NCI-H146 treated with DMSO at 0.1 percent for 48 hours (cell line): ENCODE data around the gene SESTD1.
A peak's percentile ranks its signal among the peaks of the same experiment; 100 is the strongest.
"Not testable (repeated sequence)": the region's sequence is repeated elsewhere in the genome, so short reads cannot be mapped to it uniquely, and the experiment has no call there.

ENCODE experiments used
- DNase-seq: peaks from one replicate; lab custom pipeline; 2025; ENCODE audit not compliant: unreplicated experiment; lab: John Stamatoyannopoulos, UW

The SESTD1 gene

GRCh38 chr2:179107737-179108136 lies 156.9 kb downstream of the SESTD1 start:
- DNase-seq, result no peak

DNA sequence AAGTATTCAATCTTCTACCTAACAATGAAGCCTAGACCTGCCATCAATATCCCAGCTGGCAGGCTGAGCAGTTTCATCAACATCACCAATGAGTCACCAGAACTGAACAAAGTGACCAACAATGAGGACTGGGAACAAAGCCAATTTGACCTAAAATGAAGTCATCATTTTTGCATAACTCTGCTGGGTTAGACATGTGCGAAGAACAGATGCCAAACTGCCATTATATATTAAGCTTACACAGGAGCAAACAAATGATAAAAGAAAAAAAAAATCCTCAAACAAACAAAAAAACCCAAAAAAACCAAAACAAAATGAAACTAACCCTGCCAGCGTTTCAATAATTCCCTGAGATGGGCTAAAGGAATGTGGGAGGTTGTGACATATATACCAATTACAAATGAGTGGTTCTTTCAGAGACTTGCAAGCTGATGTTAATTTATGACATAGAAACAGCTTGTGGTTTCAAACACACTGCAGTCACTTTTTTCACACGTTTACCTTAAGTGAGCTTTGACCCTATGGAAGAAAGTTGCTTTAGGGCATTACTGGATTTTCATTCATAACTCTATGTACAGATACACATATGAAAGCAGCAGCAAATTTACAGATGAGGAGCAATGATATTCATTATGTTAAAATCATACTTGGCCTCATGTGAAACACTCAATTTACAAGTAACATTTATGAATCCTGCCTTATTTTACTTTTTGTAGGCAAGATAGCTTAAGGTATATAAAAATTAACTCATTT lies 157.8 kb downstream of the SESTD1 start:
- peak; percentile 85 for DNase-seq

DNA sequence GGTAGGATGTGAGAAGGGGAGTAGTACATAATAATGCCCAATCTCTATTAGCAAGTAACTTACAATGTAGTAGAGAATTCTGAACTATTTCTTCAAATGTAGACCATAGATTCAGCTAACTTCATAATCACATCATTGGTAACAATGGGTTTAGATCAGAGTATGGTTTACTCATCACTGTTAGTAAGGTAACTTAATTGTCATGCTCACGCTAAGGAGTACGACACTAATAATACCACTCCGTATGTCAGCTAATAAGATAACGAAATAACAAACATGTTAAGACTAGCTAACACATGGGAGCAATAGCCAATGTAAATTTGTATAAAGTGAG lies 158.3 kb downstream of the SESTD1 start:
- DNase-seq, result no peak

DNA sequence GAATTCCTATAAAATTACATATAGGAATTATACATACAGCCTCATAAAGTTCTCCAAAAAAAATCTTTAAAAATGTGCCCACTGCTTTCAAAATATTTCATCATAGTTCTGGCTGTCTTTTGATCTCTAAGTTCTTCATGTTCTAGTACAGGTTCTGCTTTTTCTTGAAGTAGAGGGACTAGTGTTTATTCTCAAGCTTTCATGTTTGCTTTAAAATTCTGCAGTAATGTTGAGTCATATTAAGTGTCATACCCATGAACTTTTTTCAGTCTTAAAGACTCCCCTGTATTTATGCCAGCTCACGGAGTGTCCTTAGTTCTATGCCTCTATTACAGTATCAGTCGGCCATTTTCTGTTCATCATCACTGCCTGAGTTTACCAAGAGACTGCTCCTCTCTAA lies 159.9 kb downstream of the SESTD1 start:
- DNase-seq, result no peak

DNA sequence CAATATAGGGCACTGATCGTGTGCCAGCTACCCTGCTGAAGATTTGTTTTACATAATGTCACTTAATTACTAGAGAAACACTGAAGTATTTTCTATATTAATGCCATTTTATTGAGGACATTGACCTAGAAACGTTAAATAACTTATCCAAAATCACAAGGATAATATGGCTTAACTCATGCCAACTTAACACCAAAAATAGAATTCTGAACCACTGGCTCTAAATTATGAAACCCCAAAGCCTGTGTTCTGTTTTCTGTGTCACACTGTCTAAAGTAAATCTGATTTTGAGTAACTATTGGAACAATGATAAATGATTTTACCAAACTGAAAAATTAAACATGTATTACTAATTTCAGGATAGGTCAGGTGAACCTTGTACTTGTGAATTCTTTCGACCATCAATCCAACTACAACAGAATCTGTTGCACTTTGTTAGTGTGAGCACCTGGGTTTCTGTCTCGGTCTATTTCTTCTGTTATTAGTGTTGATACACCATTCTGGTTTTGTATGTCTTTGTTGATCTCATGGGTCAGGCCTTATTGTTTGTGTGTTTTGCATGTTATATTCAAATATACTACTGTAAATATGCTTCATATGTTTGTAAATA lies 166.4 kb downstream of the SESTD1 start:
- DNase-seq, result no peak

DNA sequence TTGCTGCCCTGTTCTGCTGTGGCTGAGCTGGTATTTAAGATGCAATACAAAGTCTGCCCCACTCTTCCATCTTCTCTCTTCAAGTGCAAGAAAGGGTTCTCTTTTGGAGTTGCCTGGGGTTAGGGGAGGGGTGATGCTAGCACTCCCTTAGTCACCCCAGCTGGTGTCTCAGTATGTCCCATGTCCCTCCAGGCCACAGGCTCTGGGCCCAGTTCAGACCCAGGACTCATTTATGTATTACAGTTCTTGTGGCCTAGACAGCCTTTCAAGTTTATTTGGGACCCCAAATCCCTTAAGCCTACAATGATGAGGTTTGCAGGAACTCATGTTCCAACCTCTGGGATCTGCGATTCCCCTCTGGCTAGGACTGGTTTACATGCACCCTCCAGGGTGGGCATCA lies 167.5 kb downstream of the SESTD1 start:
- no peak for DNase-seq

DNA sequence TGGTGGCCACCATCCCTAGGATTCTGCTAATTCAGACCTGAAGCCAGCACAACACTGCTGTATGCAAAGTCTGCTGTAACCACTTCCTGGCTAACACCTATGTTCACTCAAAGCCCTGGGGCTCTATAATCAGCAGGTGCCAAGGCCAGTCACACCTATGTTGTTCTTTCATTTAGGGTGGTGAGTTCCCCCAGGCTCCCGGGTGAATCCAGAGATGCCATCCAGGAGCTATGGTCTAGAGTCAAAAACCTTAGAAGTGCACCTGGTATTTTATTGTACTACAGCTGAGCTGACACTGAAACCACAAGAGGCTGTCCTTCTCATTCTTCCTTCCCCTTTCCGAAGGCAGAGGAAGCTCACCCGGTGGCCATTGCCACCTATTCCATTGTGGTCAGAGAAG lies 168.5 kb downstream of the SESTD1 start:
- DNase-seq, result peak; percentile 36

GRCh38 chr2:179092912-179093311 lies 171.7 kb downstream of the SESTD1 start:
- not testable (repeated sequence) for DNase-seq

- DNase-seq, result no peak
Measured at GRCh38 chr2:179082697-179083096, 181.9 kb downstream of the SESTD1 start.

GRCh38 chr2:179081954-179082353 lies 182.7 kb downstream of the SESTD1 start:
- DNase-seq, result no peak

- DNase-seq, result no peak
Measured at GRCh38 chr2:179072527-179072926, 192.1 kb downstream of the SESTD1 start.

DNA sequence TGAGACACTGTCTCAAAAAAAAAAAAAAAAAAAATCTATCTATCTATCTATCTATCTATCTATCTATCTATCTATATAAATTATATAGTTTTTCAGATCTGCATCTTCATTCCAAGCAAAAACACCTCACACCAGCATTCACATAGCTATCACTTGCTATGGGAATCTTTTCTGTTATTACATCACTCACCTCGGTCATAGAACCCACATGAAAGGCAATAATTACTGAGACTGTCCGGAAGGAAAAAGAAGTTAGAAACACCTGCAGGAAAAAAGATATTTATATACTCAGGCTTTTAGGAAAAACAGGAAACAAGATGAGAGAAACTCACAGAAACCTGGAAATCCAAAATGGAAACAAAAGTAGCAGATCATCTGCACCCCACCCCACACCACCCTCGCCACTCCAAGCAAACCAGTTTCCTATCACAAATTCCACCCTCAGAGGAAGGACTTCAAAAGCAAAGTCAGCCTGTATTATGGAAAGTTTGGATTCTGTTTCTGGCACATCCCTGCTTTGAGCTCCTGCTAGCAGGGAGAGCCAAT lies 192.7 kb downstream of the SESTD1 start:
- DNase-seq, result no peak

GRCh38 chr2:179070895-179071294 lies 193.7 kb downstream of the SESTD1 start:
- DNase-seq, result no peak

DNA sequence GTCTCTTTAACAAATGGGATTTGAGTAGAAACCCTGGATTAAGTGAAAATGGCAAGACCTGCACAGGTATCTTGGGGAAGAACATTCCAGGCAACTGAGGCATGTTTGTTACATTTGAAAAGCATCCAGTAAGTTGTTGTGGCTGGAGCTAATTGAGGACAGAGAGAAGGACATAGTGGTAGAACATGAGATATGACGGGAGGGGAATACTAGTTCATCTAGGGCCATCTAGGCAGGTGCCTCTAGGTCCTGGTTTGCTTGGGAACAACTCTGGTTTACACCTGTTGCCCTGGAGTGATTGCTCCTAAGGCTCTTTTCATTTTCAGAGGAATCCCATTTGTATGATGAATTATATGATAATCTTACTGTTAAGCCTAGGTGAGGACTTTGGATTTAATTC lies 194.9 kb downstream of the SESTD1 start:
- no peak for DNase-seq

- no peak for DNase-seq
Measured at GRCh38 chr2:179068991-179069643, 195.5 kb downstream of the SESTD1 start.

GRCh38 chr2:179059026-179059700 lies 205.5 kb downstream of the SESTD1 start:
- no peak for DNase-seq

- DNase-seq, result no peak
Measured at GRCh38 chr2:179057737-179058136, 206.9 kb downstream of the SESTD1 start.

DNA sequence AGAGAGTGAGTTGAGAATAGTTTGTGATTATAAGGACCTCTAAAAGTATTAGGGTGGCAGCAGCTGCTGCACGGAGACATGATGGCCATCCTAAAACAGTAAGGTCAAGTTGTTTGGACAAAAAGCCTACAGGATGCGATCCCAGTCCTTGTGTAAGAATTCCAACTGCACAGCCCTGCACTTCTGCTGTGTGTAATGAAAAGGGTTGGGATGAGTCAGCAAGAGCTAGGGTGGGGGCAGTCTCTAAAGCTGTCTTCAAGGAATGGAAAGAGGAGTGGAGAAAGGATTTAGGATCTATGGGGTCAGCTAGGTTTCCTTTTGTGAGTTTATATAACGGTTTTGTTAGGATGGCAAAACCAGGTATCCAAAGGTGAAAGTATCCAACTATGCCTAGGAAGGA lies 211.1 kb downstream of the SESTD1 start:
- not testable (repeated sequence) for DNase-seq
